GM21825 (cell line): ENCODE data around the gene IGFL4.

Experiments used
- ATAC-seq: cut with Tn5 transposase; IDR thresholded peaks from one replicate; pipeline ENCODE4 v1.9.1; 2021; ENCODE audit warnings: mild to moderate bottlenecking, moderate library complexity; ENCODE audit not compliant: unreplicated experiment

Gene IGFL4

DNA sequence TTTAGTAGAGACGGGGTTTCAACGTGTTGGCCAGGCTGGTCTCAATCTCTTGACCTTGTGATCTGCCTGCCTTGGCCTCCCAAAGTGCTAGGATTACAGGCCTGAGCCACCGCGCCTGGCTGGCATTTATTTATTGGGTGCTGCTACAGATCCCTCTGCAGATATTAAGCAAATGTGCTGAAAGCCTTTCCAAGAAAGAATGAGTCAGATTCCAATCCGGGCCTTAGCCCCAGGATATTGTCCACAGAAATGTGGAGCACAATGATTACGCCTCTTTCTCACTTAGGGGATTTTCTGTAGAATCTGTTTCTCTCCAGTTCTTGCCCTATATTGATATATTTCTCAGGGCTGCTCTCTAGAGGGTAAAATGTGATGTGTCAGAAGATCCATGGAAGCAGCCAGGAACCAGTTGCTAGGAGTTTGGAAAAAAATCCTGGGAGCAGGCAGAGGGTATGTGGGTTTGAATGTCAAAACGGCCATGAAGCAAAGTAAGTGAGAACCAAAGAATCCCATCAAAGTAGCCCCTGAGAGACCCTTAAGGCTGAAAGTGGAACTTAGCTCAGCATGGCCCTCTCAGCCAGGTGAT, 24.8 kb upstream of the IGFL4 start:
- no peak for ATAC-seq

DNA sequence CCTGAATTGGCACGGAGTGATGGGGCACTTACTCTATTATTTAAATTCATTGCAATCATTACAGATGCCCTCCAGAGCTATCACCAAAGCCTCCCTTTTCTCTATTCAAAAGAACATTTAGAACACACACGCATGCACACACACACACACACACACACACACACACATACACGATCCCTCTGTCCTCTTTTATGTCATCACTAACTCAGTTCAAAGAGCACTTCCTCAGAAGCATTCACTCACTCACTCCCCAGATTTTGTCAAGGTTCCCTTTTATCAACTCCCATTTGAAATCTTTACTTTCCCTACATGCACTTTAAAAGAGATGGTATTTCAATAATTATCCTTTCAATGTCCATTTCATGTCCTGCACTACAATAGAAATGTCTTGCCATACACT, 22.4 kb upstream of the IGFL4 start:
- ATAC-seq: no peak

DNA sequence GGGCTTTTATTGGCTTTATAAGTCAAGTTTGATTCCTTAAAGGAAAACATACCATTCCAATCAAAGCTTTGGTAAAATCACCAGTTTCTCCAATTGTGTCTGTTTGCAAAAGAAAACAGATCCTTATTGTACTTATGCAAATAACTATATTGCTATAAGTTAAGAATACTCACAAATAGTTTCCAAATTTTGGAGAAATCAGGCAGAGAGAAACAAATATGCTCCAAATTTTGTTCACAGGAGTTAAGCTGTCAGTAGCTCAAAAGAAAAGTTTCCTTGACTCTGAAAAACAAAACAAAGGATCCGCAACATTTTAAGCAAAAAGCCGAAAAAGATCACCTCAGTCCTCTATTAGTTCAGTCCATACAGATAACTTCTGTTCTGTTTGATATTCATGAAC, 19.2 kb upstream of the IGFL4 start:
- no peak for ATAC-seq

DNA sequence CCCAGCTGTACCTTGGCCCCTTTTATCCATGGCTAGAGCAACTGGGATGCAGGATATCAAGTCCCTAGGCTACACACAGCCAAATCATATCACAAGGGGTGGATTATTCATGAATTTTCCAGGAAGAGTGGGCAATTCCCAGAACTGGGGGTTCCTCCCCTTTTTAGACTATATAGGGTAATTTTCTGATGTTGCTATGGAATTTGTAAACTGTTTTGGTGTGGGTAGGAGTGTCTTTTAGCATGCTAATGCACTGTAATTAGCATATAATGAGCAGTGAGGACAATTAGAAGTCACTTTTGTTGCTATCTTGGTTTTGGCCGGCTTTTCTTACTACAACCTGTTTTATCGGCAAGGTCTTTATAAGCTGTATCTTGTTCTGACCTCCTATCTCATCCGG, 18.0 kb upstream of the IGFL4 start:
- no peak for ATAC-seq

DNA sequence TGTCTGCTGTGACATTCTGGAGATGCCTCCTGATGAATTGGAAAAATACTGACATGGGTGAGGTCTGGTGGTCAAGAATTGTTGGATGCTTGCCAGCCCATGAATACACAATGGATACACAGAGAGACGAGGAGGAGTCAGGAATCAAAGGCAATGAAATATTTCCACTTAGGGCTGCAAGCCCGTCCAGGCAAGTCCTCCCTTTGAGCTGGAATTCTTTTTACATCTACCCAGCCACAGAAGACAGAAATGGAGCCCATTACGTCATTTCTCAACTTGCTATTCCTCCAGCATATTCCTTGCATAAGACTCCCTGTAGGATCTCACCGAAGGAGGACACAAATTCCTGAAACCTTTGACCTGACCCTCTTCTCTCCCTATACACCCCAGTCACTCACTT, 15.7 kb upstream of the IGFL4 start:
- ATAC-seq: no peak

DNA sequence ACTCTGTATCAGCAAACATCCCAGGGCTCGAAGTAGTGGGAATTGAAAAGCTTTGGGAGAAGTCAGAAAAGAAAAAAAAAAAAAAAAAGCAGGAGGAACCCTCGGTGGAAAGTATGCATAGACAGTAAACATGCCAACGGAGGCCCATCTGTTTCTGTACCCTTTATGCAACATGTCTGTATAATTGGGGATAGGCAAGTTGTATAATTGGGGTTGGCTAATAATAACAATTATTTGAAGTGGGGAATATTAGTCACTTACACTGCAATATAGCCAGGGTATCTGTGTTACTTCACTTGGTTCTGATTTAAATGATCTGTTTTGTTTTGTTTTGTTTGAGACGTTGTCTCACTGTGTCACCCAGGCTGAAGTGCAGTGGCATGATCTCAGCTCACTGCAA, 12.1 kb upstream of the IGFL4 start:
- ATAC-seq: no peak

DNA sequence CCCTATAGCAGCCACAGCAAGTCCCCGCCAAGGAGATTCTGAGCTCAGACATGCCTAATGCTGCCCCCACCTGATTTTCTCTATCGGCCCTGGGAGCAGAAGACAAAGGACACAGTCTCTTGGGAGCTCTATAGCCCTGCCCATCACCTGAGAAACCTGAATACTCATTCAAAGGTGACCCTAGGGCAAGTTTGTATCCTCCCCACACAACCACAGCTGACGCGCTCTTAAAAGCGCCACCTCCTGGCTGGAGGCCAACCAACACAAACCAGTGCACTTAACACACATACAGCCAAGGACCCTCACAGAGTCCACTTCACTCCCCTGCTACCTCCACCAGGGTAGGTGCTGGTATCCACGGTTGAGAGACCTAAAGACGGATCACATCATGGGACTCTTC, 8.8 kb upstream of the IGFL4 start:
- ATAC-seq: no peak

DNA sequence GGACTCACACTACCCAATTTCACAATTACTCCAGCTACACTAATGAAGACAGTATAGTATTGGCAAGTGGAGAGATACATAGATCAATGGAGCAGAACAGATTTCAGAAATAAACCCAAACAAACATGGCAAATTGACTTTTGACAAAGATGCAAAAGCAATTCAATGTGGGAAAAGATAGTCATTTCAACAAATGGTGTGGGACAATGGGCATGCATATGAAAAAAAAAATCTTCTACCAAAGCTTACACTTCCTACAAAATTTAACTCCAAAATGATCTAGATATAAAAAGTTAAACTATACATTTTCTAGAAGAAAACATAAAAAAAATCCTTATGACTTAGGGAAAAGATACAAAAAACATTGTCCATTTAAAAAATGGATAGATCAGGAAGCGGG, 2.7 kb upstream of the IGFL4 start:
- ATAC-seq: no peak

DNA sequence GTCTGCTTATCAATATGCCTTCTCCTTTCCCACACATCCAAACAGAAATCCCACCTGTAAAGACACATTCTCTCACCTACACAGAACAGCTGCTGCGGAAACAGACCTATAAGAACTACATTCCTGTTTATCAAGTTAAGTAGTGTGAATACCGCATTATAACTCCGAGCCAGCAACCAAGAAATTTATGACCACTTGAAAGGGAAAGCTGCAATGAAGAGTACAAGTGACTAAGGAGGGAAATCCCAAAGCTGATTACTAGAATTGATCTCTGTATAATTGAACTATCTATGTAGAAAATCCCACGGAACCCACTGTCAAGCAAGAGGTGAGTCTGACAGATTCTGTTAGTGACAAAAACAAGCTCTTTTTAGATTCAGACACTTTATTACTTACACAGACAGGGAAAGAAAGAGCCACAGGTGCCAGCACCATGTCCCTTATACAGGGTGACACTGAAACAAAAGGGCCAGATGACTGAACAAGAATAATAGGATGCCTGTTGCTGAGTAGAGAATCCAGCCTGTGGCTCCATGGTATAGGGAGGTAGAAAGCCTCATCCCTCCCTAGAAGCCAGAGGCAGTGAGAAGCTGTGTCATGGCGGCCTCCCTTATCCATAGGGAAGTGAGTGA, 1.6 kb upstream of the IGFL4 start:
- ATAC-seq: no peak

DNA sequence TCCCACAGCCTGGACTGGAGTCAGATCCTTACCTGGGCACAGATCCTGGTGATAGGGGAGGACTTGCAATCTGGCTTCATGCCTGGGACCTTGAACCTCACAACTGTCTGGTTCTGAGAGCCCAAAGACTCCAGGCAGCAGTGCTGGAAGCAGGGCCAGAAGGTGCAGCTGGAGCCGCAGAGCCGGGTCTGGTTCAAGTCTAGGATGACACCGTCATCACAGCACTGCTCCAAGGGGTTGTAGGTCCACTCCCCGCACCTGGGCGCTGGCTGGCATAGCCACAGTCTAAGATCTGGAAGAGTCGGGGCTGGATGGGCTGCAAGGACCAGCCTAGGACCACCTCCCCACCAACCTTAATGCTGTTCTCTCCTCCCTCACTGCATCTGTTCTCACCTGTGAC, 677 bp downstream of the IGFL4 start:
- no peak for ATAC-seq

DNA sequence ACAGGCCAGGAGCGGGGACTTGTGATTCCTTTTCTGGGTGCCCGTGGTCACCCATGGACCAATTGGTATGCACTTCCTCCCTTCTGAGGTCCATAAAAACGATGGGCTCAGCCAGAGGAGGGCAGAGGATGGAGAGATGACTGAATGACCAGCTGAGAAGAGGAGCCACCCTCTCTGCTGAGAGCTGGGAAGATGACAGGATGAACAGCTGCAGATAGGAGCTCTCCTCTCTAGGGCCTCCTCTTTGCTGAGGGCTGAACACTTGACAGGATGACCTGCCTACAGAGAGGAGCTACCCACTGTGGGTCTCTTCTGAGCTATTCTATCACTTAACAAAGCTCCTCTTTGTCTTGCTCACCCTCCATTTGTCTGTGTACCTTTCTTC, 4.1 kb downstream of the IGFL4 start:
- no peak for ATAC-seq

DNA sequence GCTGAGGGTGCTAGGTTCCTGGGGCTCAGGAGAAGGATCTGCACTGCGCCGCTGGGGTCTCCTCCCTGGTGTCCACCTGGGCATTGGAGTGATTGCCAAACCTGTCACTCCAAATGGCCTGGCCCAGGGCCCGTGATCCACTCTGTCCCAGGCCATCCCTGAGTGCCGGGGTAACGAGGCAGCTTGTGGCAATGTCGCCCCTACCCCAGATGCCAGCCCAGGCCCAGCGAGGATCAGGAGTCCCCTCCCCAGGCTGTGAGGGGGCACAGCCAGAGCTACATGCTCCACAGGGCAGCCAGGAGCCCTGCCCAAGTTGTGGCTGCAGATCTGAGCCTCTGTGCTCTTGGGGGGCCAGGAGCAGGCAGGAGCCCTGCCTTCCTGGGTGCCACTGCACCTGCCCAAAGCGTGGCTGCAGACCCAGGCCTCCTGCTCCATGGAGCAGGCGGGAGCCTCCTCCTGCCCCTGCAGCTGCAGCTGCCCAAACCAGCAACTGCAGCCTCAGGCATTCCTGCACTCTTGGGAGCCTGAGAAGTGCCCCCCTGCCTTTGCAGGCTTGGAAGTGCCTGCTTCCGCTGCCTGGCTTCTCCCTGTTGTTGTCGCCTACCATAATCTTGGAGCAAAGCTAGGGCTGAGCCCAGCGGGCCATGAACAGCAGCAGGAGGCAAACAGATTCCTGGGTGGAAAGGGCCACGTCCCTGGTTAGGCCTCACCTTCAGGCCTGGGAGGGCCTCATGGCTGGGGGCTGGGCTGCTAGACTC, 4.6 kb downstream of the IGFL4 start:
- ATAC-seq: no peak

DNA sequence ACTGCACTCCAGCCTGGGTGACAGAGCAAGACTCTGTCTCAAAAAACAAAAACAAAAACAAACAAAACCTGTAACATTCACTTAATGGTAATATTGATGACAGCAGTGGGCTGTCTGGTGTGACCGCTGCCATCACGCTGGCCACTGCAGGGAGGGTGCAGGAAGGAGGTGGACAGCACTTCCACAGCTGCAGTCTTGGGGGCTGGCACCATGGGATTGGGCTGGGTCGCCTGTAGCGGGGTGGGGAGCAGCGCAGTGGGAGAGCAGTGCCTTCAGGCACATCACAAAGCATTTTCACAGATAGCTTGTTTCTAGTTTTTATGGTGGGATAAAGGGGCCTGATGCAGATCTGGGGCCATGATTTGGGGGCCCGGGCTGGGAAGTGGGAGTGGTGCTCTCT, 5.3 kb downstream of the IGFL4 start:
- ATAC-seq: no peak

DNA sequence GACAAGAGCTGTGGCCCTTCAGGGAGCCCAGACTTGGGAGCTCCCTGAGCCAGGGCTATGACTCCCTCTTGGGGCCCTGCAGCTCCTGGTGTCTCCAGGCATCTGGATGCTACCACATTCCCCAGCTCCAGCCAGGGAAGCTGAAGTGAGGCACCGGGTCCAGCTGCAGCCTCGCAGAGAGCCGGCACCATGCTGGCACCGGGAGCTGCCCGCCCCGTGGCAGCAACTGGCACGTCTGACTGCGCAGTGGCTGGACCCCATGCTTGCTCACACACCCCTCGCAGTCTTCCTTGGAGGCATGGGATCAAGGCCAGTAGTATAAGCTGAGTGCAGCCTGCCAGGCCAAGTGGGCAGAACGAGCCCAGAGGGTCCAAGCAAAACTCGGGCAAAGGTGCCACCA, 7.4 kb downstream of the IGFL4 start:
- ATAC-seq: no peak

DNA sequence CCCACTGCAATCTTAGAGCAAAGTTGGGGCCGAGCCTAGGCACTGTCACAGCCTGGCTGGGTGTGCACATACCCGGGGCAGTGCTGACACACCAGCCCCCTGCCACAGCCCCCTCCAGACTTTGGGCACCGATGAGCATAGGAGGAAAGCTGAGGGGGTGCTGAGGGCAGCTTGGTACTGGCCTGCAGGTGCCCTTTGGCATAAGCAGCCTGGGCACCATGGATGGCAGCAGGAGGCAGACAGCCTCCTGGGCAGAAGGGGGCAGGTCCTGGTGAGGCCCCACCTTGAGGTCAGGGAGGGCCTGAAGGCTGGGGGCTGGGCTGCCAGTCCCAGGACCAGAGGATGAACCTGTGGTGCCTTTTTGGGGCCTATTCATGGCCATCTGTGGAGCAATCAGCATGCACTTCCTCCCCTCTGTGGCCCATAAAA, 8.2 kb downstream of the IGFL4 start:
- ATAC-seq: no peak

DNA sequence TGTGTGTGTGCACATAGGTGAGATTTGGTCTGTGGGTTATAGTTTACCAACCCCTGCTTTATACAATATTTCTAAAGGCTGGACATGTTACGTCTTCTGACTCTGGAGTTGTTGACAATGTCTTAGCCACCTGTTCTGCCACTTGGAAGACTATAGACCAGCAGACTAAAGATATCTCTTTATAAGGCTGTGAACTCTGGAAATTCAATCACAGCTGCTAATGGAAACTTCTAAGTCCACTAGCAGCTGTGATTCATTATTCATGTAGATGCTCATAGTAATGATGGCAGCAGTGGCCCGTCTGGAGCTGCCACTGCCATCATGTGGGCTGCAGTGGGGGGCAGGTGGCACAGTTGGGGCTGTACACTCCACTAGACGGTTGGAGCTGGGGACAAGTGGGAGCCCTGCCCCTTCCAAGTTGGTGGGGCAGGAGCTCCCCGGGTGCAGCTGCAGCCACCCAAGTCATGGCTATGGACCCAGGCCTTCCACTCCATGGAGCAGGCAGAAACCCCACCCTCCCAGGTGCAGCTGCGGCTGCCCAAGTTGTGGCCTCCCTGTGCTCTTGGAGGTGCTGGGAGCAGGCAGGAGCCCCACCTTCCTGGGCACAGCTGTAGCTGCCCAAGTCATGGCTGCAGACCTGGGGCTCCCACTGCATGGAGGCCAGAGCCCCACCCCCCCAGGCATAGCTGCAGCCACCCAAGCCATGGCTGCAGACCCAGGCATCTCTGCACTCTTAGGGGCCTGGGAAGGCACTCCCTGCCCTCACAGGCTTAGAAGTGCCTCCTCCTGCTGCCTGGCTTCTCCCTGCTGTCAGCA, 8.8 kb downstream of the IGFL4 start:
- ATAC-seq: no peak

DNA sequence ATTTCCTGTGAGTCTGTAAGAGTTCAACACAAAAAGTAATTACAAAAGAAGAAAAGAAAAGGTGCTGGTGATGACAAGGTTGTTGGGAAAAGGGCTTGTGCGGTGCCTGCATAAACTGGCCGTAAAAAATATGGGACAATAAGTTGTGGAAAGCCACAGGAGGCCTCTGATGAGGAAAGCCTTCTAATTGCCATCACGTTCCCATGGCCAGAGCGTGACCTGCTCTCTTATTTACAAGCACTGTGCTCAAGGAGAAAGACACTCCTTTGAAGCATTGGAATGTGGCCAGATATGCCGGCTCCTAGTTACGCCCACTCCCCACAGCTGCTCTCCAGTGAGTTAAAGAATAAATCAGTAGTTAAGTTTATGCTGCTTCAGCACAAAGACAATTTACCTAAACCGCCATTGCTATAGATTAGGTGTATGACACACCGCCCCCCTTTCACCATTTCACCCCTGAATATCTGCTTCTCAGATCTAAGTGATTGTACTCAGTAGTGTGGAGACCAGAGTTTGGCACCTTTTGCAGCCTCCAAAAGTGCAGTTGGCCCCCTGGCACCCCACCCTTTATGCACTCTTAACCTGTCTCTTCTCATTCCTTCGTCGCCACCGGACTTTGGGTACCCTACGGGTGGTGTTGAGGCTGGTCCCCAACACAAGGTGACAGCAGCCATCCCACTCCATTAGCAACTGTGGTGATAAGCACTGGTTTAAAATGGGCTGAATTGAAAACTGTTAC, 9.8 kb downstream of the IGFL4 start:
- no peak for ATAC-seq

DNA sequence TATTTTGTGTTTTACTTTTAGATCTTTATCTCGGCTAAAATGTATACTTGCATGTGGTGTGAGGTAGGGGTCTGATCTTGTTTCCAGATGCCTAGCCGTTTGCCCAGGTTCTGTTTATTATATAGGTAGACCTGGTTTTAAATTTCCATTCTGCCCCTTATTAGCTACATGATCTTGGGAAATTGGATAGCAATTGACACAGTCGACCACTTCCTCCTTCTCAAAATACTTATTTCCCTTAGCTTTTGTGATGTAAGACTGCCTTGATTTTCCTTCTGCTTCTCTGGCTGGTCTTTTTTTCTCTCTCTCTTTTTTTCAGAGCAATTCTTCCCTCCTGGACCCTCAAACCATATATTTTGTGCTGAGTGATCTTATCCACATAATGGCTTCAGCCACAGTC, 15.0 kb downstream of the IGFL4 start:
- ATAC-seq: no peak

DNA sequence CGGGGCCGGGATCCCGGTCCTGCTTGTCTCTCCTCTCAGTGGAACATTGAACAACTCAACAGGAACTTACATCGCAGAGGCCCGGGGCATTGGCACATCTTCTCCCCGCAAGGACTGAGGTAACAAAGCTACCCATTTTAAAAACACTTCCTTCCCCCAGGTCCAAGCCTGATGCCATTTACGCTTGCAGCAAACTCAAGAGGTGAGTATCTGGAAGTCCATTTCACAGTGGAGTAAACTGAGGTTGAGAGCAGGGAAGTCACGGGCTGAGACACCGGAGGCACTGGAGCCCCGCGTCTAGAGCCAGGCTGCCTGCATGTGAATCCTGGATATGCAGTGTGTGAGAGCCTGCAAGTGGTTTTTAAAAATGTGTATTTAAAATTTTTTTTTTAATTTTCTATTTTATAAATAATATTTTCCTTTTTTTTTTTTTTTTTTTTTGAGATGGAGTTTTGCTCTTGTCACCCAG, 17.5 kb downstream of the IGFL4 start:
- ATAC-seq: no peak

DNA sequence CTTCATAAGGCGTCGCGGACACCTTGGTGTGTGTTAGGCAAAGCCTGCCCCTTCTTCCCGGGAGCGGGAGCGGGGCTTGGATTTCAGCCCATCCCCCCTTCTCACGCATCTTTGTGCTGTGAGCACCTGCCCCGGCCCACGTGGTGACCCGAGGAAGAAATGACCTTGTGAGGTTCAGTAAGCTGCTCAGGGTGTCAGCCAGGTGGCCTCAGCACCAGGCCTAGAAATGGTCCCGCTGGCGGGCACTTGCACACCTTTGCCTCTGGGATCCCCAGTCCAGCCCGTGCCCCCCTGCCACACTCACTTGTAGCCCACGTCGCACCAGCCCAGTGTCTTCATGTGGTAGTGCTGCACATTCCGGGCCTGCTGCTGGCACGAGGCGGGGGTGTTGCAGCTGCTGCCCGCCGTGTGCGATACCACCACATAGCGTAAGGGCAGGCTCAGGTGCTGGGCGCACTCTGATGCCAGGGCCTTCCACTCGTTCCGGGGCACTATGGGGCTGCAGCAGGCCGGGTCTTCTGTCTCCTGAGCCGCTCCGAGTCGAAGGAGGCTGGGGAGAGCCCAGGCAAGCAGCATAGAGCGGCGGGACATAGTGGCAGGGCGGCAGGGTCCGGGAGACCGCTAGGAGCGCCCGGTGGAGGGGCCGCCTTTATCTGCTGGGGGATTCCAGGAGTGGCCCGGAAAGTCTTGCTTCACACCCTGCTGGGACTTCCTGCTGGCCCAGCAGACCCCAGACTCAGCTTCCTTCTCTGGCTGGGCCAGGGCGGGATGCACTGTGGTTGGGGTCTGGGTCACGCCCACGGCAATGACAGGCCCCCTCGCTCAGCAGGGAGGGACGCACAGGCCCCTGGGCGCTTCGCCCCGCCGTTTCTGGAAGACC, 18.1 kb downstream of the IGFL4 start, which contains the start of gene PGLYRP1:
Gene PGLYRP1, minus strand, starts transcription at position 623 of the 880 bp plus-strand sequence. Its CDS starts 32 bp downstream, at position 591.
- no peak for ATAC-seq
